ENCODE measurements around the gene GREB1.

The GREB1 gene

DNA sequence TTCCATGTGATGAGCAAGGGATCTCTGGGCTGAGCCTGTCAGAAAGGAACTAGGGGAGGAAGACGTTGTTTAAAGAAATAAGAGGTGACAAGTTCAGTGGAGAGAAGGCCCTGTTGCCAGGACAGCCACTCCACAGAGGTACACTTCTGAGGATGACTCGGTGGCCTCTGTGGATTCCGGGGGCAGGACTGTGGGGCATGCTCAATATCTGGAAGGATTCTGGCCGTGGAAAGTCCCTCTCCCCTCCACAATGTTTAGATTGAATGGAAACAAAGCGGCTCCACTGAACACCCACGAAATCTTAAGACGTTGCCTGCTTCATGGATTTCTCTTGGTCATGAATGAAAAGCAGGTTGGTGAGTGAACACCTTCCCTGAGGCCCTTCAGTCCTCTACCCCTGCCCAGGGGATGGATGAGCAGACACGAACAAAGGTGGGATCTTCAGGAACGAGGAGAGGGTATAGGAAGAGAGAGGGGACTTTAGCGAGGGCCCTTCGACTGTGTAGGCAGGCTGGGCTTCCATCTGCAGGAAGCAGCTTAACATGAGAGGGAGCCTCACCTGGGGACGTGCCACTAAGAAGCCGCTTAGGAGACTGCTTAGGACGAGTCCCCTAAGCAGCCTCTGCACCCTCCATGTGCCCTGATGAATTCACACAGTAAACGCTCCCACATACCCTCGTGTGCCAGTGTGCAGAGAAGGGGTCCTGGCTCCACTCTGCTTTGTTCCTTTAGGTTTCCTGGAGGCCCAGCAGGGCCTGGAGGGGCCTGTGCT, 134.2 kb downstream of the GREB1 start:
- no peak for DNase-seq

DNA sequence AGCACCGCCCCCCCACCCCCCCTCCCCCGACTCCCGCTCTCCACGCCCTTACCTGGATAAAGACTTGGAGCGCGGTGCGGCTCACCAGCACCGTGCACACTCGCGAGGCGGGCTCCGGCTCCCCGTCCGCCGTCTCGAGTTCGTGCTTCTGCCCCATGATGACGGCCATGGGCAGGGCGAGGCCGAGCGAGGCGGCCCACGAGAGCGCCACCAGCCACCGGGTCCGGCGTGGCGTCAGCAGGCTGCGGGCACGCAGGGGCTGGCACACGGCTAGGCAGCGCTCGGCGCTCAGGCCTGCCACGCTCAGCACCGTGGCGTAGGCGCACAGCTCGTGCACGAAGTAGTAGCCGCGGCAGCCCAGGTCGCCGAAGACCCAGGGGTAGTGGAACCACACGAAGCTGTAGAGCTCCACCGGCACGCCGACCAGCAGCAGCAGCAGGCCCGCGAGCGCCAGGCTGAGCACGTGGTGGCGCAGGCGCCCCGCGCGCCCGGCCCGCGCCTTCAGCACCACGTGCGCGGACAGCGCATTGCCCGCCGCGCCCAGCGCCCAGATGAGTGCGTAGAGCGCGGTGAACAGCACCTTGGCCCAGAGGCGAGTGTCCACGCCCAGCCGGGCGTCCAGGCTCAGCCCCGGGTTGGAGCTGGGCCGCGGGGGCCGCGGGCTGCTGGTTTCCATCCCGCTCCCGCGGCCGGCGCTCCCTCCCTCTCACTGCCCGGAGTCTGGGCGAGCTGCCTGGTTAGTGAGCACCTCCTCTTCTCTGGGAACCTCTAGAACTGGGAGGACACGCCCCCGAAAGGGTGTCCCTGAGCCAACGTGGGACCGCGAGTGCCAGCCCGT, 135.8 kb downstream of the GREB1 start, which contains the start of gene NTSR2:
Gene NTSR2 (minus strand): TSS at position 742 of the 838 bp plus-strand sequence. CDS start 66 bp downstream, at position 676.
- peak; percentile 9 for DNase-seq

DNA sequence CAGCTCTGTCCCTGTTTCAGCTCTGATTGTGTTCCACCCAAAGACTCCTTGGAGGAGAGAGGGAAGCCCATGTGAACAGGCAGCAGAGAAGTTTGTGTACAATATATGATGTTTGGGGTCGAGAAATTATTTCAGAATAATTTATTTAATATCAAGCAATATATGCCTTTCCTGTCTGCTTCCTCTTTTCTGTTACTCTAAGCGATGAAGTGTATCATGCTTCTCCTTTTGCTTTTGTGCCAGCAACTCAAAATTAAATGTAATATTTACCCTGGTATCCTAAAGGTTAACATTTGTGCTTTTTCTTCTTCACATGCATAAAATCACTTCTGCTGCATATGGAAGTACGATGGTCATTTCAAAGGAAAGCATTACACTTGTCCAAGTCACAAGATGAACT, 138.6 kb downstream of the GREB1 start:
- no peak for DNase-seq

DNA sequence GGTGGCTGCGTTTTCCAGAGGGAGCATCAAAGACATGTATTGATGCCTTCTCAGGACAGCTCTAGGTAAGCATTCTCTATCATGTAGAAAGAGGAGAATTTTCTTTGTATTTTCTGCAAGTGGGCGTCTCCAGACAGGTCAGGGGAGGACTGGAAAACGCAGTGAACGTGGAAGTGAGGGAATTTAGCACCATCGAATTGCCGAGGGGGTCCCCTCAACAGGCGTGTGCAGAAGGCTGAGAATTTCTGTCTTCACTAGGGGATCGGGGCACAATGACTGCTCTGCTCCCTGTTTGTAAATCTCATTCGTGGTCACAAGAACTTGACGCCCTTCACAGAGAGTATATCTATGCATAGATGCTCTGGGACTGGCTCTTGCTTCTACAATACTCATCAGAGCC, 141.1 kb downstream of the GREB1 start:
- no peak for DNase-seq

DNA sequence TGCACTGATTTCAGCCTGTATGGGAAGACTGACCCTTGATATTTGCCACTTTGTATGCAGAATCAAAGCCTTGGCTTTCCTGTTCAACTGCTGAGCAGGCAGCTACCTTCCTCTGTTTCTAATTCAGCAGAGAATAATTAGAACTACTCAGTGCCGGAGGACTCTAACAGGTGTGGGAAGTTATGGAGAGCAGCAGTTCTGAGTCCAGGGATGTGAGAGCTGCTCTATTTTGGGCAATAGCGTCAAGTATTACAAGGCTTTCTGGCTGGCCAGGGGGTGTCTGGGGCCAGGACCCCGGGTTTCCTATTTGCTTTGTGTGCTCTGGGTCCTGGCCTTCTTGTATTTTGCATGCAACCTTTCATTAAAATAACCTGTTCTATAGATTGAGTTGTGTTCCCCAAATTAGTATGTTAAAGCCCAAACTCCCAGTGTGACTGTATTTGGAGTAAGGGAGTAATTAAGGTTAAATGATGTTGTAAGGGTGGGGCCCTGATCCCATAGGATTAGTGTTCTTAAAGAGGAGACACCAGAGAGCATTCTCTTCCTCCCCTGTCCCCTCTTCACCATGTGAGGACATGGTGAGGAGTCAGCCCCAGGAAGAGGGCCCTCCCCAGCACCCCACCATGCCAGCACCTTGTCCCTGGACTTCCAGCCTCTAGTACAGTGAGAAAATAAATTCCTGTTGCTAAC, 141.7 kb downstream of the GREB1 start:
- DNase-seq: no peak

DNA sequence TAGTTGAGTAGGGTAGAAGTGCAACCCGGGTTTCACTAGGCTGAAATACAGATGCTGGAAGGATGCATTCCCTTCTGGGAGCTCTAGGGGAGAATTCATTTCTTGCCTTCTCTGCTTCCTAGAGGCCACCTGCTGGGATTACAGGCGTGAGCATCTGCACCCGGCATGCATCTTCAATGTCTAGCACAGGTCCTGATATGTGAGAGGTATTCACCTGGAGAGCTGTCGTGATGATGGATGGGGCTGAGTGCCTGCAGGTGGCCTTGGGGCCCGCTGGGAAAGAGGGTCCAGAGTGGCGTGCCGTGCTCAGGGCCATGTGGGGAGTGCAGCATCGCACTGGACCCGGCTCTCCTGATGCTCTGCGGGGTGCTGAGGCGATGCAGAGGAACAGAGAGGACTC, 142.8 kb downstream of the GREB1 start:
- no peak for DNase-seq

DNA sequence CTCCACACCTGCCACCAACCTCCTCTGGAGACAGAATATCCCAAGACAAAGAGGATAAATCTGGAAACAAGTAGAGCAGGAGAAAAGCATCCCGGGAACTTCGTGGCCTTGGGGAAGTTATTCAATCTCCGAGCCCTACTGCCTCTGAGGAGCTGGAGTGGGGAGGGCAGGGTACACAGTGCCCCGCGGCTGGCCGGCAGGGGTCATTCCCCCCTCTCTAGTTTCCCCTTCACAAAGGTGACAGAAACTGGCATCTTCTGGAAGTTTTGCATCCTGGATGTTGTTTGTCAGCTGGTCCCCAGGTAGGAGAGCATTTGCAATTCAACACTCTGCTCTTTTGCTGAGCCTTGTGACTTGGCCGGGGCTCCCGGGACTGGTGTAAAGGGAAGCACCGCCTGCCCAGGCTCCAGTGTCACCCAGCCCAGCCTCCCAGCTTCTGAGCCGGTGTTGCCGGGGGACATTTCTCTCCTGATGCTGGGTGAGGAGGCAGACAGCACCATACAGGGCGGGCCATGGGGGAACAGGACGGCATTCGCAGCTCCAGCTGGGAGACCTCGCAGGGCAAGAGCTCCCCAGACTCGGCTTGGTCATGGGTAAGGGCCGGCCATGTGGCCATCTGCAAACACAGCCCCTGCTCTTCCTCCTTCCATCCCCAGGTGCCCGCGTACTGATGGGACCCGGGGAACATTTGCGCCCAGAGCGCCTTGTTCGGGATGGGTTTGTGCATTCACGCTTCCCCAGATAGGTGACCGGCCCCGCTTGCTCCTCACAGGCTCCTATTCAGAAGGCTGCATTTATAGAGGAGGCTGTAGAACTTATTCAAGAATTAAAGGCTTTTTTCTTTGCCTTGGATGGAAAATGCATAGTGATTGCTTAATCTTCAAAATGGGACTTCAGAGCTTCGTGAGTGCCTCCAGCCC, 143.6 kb downstream of the GREB1 start:
- no peak for DNase-seq

DNA sequence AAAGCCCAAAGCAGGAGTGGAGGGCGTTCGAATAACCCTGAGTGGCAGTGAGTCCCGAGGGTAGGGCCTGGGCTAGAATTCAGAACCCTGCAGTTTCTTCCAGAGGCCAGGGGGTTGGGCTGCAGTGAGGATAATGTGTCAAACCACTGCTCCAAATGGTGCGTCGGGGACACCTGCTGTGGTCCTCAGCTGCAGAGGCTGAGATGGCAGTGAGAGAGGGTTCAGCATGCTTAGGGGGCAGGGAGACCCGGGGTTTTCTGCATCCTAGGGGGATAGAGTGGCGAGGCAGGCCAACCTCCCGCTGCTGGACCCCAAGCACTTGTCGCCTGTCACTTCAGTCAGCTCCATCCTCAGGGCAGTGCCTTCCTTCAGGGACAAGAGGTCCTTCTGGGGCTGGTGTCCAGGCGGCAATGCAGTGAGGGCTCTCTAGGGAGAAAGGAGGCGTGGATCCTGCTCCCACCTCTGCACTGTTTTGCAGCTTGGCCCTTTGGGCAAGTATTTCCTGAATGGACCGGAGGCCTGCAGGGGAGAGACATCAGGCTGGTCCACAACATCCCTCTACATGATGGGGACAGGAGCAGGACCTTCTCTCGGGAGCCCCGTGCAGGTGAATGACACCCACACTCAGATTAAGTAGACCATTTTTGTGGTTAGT, 144.6 kb downstream of the GREB1 start:
- no peak for DNase-seq

DNA sequence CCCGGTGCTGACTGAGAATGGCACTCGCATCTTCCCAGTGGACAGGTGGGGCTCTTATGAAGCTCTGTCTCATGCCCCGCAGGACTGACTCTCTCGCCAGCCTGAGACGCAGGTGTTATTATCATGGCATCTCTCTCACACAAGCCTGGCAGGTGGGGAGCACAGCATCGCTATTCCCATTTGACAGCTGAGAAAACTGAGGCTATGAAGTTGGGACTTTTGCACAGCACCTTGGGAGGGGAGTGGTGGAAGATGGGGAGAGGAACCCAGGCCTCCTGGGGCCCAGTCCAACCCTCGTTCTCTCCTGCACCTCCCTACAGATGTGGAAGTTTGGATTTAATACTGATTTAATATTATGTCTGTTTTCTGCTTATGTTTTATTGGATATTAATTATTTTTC, 145.2 kb downstream of the GREB1 start:
- no peak for DNase-seq

DNA sequence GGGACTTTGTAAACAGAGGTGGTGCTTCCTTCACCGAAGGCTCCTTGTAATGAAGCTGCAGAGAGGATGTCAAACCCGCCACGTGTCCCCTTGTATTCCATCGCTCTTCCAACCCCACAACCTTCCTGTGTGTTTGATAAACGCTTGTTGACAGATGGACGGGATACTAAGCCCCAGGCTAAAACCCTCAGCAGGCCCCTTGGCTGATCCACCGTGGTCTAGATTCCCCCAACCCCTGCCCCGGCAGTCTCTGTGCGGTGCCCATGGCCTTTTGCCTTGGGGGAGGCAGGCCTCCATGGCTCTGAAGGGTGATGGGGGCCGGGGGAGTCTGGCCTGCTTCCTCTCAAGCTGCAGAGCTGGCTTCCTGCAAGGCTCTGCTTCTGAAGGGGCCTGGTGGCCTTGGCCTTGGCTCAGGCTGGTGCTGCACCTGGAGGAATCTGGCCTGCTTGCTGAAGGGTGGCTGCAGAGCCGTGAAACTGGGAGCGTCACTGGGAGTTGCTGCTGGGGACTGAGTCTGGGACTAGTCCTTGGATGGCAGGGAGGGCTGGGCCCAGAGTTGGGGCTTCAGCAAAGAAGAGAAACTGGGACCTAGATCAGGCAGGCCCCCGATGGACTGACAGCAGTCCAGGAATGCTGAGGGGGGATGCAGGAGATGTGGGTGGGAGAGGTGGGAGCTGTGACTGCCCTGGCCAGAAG, 145.8 kb downstream of the GREB1 start:
- DNase-seq: no peak

DNA sequence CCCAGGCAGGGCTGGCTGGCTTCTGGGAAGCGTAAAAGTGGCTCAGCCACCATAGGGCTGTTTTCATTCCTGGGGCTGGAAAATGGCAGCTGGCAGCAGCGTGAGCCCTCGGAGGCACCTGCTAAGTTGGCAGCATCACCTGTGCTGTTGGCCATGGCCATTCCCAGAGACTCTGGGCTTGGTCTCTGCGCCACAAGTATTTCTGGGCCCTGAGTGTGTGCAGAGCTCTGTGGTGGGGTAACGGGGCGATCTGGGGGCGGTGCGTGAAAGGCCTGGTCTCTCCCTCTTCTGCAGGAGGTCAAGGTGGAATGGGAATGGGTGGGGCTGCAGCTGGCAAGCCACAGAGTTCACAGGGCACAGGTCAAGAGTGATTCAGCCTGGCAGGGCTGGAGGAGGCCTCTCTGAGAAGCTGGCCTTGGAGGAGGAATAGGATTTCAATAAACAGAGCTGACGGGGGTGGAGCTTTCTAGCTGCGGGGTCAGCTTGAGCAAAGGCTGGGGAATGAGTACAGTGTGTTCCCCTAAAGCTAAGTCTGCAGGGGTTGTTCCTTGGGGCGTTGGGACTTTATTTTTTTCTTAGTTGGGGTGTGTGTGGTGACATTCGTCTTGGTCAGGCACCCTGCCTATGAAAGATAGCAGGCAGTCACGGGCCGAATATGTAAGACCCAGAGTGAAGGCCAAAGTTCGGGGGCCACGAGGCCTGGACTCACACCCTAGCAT, 146.5 kb downstream of the GREB1 start:
- no peak for DNase-seq

DNA sequence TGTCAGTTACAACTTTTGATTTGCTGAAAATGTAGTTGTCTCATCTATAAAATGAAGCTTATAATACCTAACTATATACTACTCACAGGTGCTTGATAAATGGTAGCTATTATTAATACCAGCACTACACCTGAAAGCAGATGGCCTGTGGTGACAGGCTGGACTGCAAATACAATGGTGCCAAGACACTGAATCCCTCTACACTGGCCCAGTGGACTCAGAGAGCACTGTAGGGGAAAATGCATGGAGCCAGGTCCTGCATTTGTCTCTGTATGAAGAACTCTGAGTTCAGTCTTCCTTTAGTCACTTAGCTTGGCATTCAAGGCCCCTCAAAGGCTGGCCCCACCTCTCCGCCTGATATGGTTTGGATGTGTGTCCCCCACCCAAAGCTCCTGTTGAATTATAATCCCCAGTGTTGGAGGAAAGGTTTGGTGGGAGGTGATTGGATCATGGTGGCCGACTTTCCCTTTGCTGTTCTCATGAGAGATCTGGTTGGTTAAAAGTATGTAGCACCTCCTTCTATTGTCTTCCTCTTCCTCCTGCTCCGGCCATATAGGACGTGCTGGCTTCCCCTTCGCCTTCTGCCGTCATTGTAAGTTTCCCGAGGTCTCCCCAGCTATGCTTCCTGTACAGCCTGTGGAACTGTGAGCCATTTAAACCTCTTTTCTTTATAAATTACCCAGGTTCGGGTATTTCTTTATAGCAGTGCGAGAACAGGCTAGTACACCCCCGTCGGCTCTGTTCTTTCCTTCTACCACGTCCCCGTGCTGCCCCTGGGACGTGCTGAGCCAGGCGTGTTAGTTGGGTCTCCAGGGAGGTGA, 147.3 kb downstream of the GREB1 start:
- no peak for DNase-seq

DNA sequence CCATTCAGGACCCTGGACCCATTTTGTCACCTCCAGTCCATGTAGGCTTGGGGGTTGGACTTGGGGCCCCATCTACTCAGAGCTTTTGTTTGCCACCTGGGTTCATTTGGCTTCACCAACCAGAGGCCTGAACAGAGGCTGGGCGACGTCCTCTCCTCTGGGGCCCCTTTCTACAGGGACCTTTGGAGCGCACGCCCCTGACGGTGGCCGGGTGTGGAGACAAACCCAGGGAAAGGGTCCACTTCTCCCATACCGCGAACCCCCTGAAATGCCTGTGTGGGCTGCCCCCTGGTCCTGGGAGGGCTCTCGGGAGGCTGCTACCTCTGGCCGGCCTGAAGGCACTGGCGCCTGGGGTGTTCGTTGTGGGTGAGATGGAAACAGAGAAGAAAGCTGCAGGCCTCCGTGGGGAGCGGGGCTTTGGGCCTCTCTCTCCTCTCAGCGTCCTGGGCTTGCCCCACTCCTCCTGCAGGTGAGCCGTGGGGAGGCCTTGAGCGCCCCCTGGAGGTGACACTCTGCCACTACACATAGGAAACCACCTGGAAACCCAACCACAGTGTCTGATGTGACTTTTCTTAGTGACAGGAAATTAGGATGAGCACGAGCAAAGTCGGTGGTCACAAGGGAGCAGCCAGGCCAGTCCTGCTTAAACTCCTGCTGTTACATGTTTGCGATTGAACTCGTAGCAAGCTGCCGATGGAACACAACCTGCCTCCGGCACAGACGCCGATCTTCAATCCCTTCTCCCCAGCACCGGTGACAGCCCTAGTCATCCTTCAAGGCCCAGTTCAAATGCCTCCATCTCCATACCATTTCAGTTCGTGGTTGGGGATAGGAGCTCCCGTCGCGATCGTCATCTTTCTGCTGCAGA, 148.1 kb downstream of the GREB1 start:
- DNase-seq: peak; percentile 43

DNA sequence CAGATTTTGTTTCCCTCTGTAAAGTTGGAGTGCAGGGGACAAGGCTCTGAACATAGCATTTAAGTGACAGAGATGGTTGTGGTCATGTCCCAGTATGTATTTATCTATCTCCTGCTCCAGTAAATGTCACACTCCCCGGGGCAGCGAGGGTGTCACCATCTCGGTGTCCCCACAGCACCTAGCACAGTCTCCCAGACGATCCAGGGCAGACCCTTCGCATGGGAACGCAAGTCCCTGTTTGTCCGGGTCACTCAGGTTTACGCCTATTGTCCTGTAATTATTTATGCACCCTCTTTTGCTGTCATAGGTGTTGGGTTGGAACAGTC, 148.7 kb downstream of the GREB1 start:
- DNase-seq: no peak

DNA sequence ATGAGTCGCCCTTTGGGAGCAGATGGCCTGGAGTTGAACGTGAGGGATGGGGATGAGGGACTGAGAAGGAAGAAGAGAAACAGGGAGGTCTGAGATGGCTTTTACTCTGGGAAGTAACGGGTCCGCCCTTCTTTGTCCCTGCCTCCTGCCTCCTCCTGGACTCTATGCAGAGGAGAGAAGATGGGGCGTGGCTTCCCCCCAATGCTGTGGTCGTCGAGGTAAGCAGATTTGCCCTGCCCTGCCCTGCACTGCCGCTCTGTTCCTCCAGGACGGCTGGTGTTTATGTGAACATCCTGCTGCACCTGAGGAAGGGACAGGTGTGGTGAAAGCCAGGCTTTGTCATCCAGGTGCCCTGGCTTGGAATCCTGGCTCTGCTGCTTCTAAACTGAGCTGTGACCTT, 149.6 kb downstream of the GREB1 start:
- DNase-seq: no peak

DNA sequence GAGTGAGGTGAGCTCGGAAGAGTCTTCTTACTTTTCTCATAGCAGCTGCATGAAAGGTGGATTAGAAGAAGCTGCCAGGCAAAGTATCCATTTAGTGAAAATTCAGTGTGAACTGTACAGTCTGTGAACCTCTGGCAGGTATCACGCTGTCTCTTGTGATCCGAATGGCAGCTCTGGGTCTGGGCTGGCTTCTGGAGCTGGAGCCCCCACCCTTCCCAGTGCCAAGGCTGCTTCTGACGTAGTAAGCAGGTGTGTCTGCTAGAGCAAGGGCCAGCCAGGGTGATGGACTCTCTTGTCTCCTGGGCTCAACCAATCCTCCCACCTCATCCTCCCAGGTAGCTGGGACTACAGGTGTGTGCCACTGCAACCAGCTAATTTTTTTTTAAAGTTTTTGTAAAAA, 150.1 kb downstream of the GREB1 start:
- no peak for DNase-seq

DNA sequence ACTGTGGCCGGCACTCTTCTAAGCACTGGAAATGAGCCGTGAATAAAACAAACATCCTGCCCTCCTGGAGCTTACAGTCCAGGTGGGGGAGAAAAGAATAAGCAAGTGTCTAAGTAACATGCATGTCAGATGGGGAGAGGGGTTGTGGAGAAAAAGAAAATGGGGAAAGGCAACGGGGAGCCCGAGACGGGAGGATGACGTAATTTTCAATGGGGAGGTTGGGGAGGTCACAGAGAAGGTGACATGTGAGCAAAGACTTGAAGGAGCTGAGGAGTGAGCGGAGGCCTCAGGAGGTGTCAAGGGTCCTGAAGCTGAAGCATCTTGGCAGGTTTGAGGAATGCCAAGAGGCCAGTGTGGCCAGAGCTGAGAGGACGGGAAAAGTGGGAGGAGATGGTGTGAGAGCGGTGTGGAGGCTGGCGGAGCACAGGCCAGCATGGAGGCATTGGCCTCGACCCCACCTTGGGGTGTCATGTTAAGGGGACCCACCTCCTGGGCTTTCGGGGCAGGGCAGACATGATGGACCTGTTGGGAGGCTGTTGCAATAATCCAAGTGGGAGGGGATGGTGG, 151.1 kb downstream of the GREB1 start:
- DNase-seq: no peak

DNA sequence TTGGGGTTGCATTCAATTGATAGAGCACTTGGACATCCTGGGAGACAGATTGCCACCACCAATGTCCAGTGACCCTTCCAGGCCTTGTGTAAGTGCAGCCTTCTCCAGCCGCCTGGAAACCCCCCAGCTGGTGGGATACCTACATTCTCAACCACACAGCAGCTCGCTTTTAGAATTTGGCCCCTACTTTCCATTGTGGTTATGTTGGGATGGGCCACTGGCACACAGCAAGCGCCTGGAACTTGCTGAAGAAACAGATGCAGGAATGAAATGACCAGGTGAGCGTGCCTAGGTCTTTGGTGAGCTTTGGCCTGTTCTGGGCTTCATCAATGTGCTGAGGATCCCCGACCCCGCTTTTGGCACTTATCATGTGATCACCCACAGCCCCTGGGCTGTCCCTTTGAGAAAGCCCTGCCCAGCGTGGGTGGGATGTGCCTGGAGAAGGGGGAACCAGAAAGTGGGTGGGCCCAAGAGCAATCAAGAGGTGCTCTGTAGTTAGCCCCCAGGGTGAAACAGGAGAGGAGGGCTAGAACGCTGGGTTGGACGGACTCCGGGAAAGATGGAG, 152.1 kb downstream of the GREB1 start:
- no peak for DNase-seq

All from central memory CD4-positive, alpha-beta T cell (primary cell).